HG02642 (cell line): ENCODE data around the gene TENM4.

ENCODE experiments used
- ATAC-seq: cut with Tn5 transposase; IDR thresholded peaks from one replicate; pipeline ENCODE4 v1.9.1; 2021; ENCODE audit warnings: mild to moderate bottlenecking; ENCODE audit not compliant: unreplicated experiment, poor library complexity

Gene TENM4

GRCh38 chr11:78752494-78752893 lies 688.3 kb downstream of the TENM4 start:
- ATAC-seq: no peak

GRCh38 chr11:78748918-78749690 lies 691.7 kb downstream of the TENM4 start:
- ATAC-seq: no peak

GRCh38 chr11:78744949-78745348 lies 695.9 kb downstream of the TENM4 start:
- no peak for ATAC-seq

GRCh38 chr11:78744202-78744601 lies 696.6 kb downstream of the TENM4 start:
- ATAC-seq: no peak

- no peak for ATAC-seq
Observed at GRCh38 chr11:78742430-78742829, 698.4 kb downstream of the TENM4 start.

- no peak for ATAC-seq
Observed at GRCh38 chr11:78741741-78742140, 699.1 kb downstream of the TENM4 start.

GRCh38 chr11:78740199-78741071 lies 700.4 kb downstream of the TENM4 start:
- ATAC-seq: no peak

GRCh38 chr11:78737891-78738290 lies 702.9 kb downstream of the TENM4 start:
- no peak for ATAC-seq

GRCh38 chr11:78737301-78737700 lies 703.5 kb downstream of the TENM4 start:
- no peak for ATAC-seq

GRCh38 chr11:78735711-78736110 lies 705.1 kb downstream of the TENM4 start:
- no peak for ATAC-seq

- no peak for ATAC-seq
Observed at GRCh38 chr11:78733031-78733430, 707.8 kb downstream of the TENM4 start.

GRCh38 chr11:78732246-78732645 lies 708.6 kb downstream of the TENM4 start:
- no peak for ATAC-seq

GRCh38 chr11:78731027-78731426 lies 709.8 kb downstream of the TENM4 start:
- ATAC-seq: no peak

GRCh38 chr11:78730267-78730824 lies 710.5 kb downstream of the TENM4 start:
- no peak for ATAC-seq

- no peak for ATAC-seq
Observed at GRCh38 chr11:78727816-78728215, 713.0 kb downstream of the TENM4 start.

GRCh38 chr11:78725200-78725599 lies 715.6 kb downstream of the TENM4 start:
- ATAC-seq: no peak

GRCh38 chr11:78722786-78723185 lies 718.0 kb downstream of the TENM4 start:
- ATAC-seq: no peak

- ATAC-seq: no peak
Observed at GRCh38 chr11:78720281-78720989, 720.4 kb downstream of the TENM4 start.

GRCh38 chr11:78717041-78717440 lies 723.8 kb downstream of the TENM4 start:
- ATAC-seq: no peak

- peak; percentile 59 for ATAC-seq
Observed at GRCh38 chr11:78715639-78716311, 725.1 kb downstream of the TENM4 start.
